Activated B cell treated with CpG ODN at 0.5 μM for 24 hours (primary cell): ENCODE measurements around the gene CRY1. TPM values are rescaled to one million over a fixed set of nuclear protein-coding genes. Genes with fewer than 3 reads are reported as not detected.

Experiments
- ATAC-seq: fragments of 200-7000 bp; cut with Tn5 transposase; one replicate; pipeline ENCODE4 v1.10.0; 2021; ENCODE audit warnings: low read depth, mild to moderate bottlenecking, moderate library complexity
- CTCF ChIA-PET: fragments of 350-600 bp; sonication (Branson Sonifier 250); formaldehyde crosslinking; loops from one replicate; lab custom pipeline; 2021; ENCODE audit warnings: antibody characterized with exemption; lab: Charles Lee
- POLR2A ChIA-PET: fragments of 350-600 bp; sonication (Branson Sonifier 250); formaldehyde crosslinking; loops from one replicate; lab custom pipeline; 2021; ENCODE audit warnings: antibody characterized with exemption; lab: Charles Lee
- DNase-seq: peaks from one replicate; pipeline ENCODE4 v3.0.0; 2022
- H3K27ac Mint-ChIP-seq: one replicate; pipeline ENCODE4 v1.8.0; 2020; ENCODE audit warnings: mixed read lengths
- H3K27me3 Mint-ChIP-seq: one replicate; pipeline ENCODE4 v1.8.0; 2021; ENCODE audit warnings: mixed read lengths
- H3K36me3 Mint-ChIP-seq: one replicate; pipeline ENCODE4 v1.8.0; 2021; ENCODE audit warnings: low read depth, mixed read lengths
- H3K4me1 Mint-ChIP-seq: one replicate; pipeline ENCODE4 v1.8.0; 2021; ENCODE audit warnings: mixed read lengths
- H3K4me3 Mint-ChIP-seq: one replicate; pipeline ENCODE4 v1.8.0; 2020; ENCODE audit warnings: mild to moderate bottlenecking, mixed read lengths
- H3K9me3 Mint-ChIP-seq: one replicate; pipeline ENCODE4 v1.8.0; 2020; ENCODE audit warnings: mixed read lengths
- CTCF ChIP-seq: fragments of 200-600 bp; IDR thresholded peaks from one replicate; pipeline ENCODE4 v1.8.0; 2022; ENCODE audit warnings: antibody characterized with exemption, mild to moderate bottlenecking
- intact Hi-C: fragments of 100-400 bp; cut with micrococcal nuclease; formaldehyde crosslinking; loops from one replicate; pipeline ENCODE4 v1.15.1; 2024
- total RNA-seq: library from RNA; stranded (reverse); gene quantifications from 2 replicates; pipeline ENCODE4 v1.2.3, GENCODE V29; 2022

CRY1 gene
- total RNA-seq, 1 donor from 2014 or later: 7.1 TPM

- no peaks in the 10 kb centered on the region for H3K27me3 Mint-ChIP-seq
- DNase-seq: no peak
- H3K4me3 Mint-ChIP-seq: no peak overlapping the region
- no peaks in the 10 kb centered on the region for H3K4me1 Mint-ChIP-seq
- ATAC-seq: no peak
- intact Hi-C loops: no loop called here
- ChIA-PET POLR2A (no interaction called here), CTCF (no interaction called here)
- no peaks in the 10 kb centered on the region for H3K36me3 Mint-ChIP-seq
- H3K9me3 Mint-ChIP-seq: peaks cover 3% of the 10 kb centered on the region
- TF ChIP-seq CTCF: no peak
- H3K27ac Mint-ChIP-seq: no peak overlapping the region
Observed at GRCh38 chr12:107058190-107058589, 35.2 kb downstream of the CRY1 start.

GRCh38 chr12:107057071-107057834 is 36.1 kb downstream of the CRY1 start:
- no peak overlapping the region for H3K4me3 Mint-ChIP-seq
- no peak overlapping the region for H3K27ac Mint-ChIP-seq
- ChIA-PET CTCF (no interaction called here), POLR2A (no interaction called here)
- intact Hi-C loops: no loop called here
- H3K4me1 Mint-ChIP-seq: no peaks in the 10 kb centered on the region
- TF ChIP-seq CTCF: no peak
- H3K36me3 Mint-ChIP-seq: no peaks in the 10 kb centered on the region
- DNase-seq (no peak), ATAC-seq (no peak)
- no peaks in the 10 kb centered on the region for H3K27me3 Mint-ChIP-seq
- H3K9me3 Mint-ChIP-seq: peaks cover 10% of the 10 kb centered on the region

GRCh38 chr12:107053709-107054108 is 39.6 kb downstream of the CRY1 start:
- CTCF ChIA-PET: no interaction called here
- TF ChIP-seq CTCF: no peak
- no peak for DNase-seq
- intact Hi-C loops: no loop called here
- no peaks in the 10 kb centered on the region for H3K27me3 Mint-ChIP-seq
- no peak overlapping the region for H3K27ac Mint-ChIP-seq
- no peak for ATAC-seq
- H3K4me1 Mint-ChIP-seq: no peaks in the 10 kb centered on the region
- peaks cover 15% of the 10 kb centered on the region for H3K9me3 Mint-ChIP-seq
- H3K36me3 Mint-ChIP-seq: no peaks in the 10 kb centered on the region
- POLR2A ChIA-PET: no interaction called here
- H3K4me3 Mint-ChIP-seq: no peak overlapping the region

- H3K4me3 Mint-ChIP-seq: no peak overlapping the region
- TF ChIP-seq CTCF: no peak
- CTCF ChIA-PET: no interaction called here
Observed at GRCh38 chr12:107045186-107045585, 48.2 kb downstream of the CRY1 start.

GRCh38 chr12:107042801-107043200 is 50.5 kb downstream of the CRY1 start:
- H3K27ac Mint-ChIP-seq: no peak overlapping the region

More at GRCh38 chr12:107045186-107045585, 48.2 kb downstream of the CRY1 start:
- Mint-ChIP-seq H3K27ac (no peak overlapping the region), H3K9me3 (peaks cover 24% of the 10 kb centered on the region), H3K4me1 (no peaks in the 10 kb centered on the region), H3K27me3 (no peaks in the 10 kb centered on the region), H3K36me3 (peaks cover 3% of the 10 kb centered on the region)
- intact Hi-C loops: no loop called here
- DNase-seq (no peak), ATAC-seq (no peak)
- POLR2A ChIA-PET: no interaction called here

More at GRCh38 chr12:107042801-107043200, 50.5 kb downstream of the CRY1 start:
- POLR2A ChIA-PET: no interaction called here
- no peak for TF ChIP-seq CTCF
- DNase-seq (no peak), ATAC-seq (no peak)
- no peak overlapping the region for H3K4me3 Mint-ChIP-seq
- H3K36me3 Mint-ChIP-seq: peaks cover 3% of the 10 kb centered on the region
- CTCF ChIA-PET: no interaction called here
- no peaks in the 10 kb centered on the region for H3K27me3 Mint-ChIP-seq
- intact Hi-C loops: no loop called here
- no peaks in the 10 kb centered on the region for H3K4me1 Mint-ChIP-seq
- peaks cover 15% of the 10 kb centered on the region for H3K9me3 Mint-ChIP-seq
